HG02642 (cell line): ENCODE measurements around the gene ZNF777.
"Not testable (repeated sequence)": the region's sequence is repeated elsewhere in the genome, so short reads cannot be mapped to it uniquely, and the experiment has no call there.

Source experiments
- ATAC-seq: cut with Tn5 transposase; IDR thresholded peaks from one replicate; pipeline ENCODE4 v1.9.1; 2021; ENCODE audit warnings: mild to moderate bottlenecking; ENCODE audit not compliant: unreplicated experiment, poor library complexity

The ZNF777 gene

DNA sequence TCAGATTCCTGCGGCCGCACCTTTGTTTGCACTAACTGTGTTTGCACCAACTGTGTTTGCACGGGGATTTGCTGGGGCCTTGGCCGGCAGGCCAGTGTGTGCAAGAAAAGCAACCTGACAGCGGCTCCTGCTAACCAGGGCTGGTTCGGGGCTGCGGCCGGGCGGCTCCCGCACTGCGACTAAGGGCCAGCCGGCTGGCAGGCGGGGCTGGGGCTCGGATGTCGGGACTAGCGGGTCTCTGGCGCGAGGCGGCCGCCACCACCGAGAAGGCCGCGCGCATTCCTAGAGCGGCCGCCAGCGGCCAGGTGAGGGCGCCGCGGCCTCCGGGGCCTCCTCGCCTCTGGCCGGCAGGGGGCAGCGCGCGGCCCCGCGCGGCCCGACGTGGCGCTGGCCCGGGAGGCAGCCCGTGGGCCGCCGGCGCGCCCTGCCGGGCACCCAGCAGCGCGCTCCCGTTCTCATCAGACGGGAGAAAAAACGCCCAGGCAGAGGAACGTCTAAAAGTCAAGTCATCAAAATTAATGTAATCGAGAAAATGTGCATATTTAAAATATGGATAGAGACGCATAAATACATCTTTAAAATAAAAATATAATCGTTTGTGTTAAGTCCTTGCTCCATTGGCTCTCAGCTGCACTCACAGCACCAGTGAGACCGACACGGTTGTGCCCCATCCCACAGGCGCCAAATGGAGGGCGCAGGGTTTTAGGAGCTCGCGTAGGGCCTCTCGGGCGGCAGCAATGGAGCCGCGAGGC, 38.5 kb downstream of the ZNF777 start:
- peak; percentile 96 for ATAC-seq

GRCh38 chr7:149420006-149420405, 40.9 kb downstream of the ZNF777 start:
- no peak for ATAC-seq

DNA sequence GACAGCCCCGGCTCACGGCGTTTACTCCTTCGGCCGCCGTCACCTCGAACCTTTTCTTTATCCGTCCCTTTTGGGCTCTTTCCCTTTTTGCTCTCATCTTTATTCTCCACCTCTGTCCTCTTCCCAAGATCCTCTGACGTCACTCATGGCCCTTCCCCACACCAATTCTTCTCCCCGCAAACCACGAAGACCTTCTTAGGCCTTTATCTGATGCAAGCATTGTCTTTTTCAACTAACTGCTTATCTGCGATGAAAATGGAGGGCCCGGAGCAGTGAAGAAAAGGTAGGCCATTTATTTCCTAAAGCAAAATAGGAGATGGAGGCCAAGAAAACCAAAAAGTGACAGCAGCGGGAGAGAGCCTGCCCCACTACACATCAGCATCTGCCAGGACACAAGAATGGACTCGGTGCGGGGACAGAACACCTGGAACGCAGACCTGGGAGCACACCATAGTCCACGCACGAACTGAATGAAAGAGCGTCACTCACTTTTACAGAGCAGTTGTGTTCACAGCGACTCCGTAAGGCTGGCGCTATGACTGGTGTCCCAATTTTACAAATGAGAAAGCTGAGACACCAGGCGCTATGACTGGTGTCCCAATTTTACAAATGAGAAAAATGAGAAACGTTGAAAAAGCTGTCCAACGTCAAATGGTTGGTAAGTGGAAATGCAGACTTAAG, 45.3 kb downstream of the ZNF777 start:
- no peak for ATAC-seq

DNA sequence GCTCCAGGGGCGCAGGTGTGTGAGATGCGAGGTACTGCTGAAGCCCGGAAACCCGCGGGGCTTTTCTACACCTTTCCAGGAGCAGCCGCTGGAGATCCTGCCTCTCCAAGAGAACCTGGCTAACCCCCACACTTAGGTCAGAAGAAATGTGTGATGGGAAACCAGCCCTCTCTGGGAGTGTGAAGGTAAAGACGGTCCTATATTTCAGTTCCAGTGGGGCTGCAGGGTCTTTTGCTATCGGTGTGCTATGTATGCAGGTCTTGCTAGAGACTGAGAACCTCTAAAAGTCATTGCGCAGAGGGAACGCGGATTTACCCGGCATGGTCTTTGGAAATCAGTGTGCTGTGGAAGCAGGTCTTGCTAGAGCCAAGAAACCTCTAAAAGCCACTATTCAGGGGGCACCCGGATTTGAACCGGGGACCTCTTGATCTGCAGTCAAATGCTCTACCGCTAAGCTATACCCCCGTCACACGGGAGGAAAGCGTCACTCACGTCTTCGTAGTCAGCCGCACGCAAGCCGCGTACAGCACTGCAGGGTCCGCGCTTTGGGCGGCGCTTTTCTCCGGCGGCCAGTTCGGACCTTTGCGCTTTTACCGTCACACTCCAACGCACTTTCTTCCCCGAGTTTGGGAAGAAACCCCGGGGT, 46.0 kb downstream of the ZNF777 start:
- ATAC-seq: no peak

GRCh38 chr7:149414171-149414570, 46.7 kb downstream of the ZNF777 start:
- ATAC-seq: no peak

- not testable (repeated sequence) for ATAC-seq
Observed at GRCh38 chr7:149413083-149413482, 47.8 kb downstream of the ZNF777 start.

DNA sequence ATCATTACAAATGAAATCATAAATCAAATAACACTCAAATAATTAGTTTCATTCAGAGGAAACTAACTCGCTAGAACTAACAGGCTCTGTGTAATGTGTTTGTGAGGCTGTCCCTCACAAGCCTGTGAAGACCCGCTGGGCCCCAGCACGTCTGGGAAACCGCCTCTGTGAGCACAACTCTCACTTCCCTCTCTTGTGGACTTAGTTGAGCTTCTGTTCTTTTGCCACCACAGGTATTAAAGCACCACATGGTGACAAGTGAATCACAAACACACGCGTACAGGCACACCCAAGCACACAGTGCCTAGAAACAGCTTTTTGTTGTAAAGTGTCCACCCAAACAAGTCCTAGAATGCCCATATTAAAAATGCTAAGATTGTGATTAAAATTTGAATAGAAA, 51.0 kb downstream of the ZNF777 start:
- ATAC-seq: no peak

DNA sequence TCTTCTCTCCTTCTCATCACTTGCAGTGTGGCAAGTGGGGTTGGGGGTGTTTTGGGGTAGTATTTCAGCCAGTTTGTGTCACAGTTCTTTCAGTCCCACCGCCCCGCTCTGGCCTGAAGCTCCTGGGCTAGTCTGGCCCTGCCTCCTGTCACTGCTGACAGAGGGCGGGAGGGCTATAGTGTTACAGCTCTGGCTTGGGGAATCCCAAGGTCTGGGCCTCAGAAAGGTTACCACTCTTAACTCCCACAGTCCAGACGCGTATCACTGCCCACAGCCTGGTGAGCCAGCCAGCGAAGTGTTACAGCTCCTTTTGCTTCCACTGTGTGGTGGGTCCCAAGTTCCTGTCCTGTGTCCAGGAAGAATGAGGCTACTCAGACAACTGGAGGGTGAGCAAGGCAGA, 56.0 kb downstream of the ZNF777 start:
- ATAC-seq: no peak

- no peak for ATAC-seq
Observed at GRCh38 chr7:149404396-149404795, 56.5 kb downstream of the ZNF777 start.

- ATAC-seq: no peak
Observed at GRCh38 chr7:149398195-149398820, 62.6 kb downstream of the ZNF777 start.

GRCh38 chr7:149397470-149398043, 63.3 kb downstream of the ZNF777 start:
- no peak for ATAC-seq

GRCh38 chr7:149388550-149389335, 72.1 kb downstream of the ZNF777 start:
- not testable (repeated sequence) for ATAC-seq

DNA sequence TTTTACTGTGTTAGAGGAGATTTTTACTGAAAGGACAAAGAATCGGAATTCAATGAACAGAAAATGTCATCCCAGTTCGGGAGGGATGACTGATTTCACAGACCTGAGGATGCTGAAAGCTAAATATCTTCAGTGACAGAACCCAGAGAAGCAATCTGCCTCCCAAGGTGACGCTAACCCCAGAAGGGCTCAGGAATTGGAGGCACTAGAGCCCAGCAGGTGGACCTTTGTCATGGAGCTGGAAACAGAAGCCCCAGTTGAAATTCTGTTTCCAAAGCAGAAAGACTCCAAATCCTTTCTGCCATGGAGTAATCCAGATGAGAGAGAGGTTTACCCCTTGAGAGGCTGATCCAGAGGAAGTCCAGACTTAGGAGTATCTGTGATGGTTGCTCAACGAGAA, 74.3 kb downstream of the ZNF777 start:
- not testable (repeated sequence) for ATAC-seq

GRCh38 chr7:149385195-149385950, 75.5 kb downstream of the ZNF777 start:
- ATAC-seq: no peak
